Measurements from ENCODE around the gene CFAP92.

CFAP92 gene

GRCh38 chr3:128971421-128972100, 22.3 kb downstream of the CFAP92 start:
- Histone ChIP-seq H3K27ac (ENCODE audit: low read length) (no peak overlapping the region), H3K4me3 (ENCODE audit: low read length) (no peak overlapping the region), H3K9me3 (ENCODE audit: insufficient read depth, low read depth, low read length) (no peaks in the 10 kb centered on the region), H3K4me1 (ENCODE audit: insufficient read depth, low read length) (no peaks in the 10 kb centered on the region), H3K27me3 (ENCODE audit: insufficient read depth, low read length) (no peaks in the 10 kb centered on the region), H3K9ac (ENCODE audit: low read depth, low read length) (no peak overlapping the region), H3K36me3 (ENCODE audit: insufficient read depth, low read depth, low read length) (no peaks in the 10 kb centered on the region)

GRCh38 chr3:128970740-128971047, 23.2 kb downstream of the CFAP92 start:
- Histone ChIP-seq H3K4me1 (ENCODE audit: insufficient read depth, low read length) (no peaks in the 10 kb centered on the region), H3K27ac (ENCODE audit: low read length) (no peak overlapping the region), H3K36me3 (ENCODE audit: insufficient read depth, low read depth, low read length) (no peaks in the 10 kb centered on the region), H3K4me3 (ENCODE audit: low read length) (no peak overlapping the region), H3K9me3 (ENCODE audit: insufficient read depth, low read depth, low read length) (no peaks in the 10 kb centered on the region), H3K27me3 (ENCODE audit: insufficient read depth, low read length) (no peaks in the 10 kb centered on the region), H3K9ac (ENCODE audit: low read depth, low read length) (no peak overlapping the region)

GRCh38 chr3:128969993-128970739, 23.7 kb downstream of the CFAP92 start:
- Histone ChIP-seq H3K27me3 (ENCODE audit: insufficient read depth, low read length) (no peaks in the 10 kb centered on the region), H3K4me3 (ENCODE audit: low read length) (no peak overlapping the region), H3K36me3 (ENCODE audit: insufficient read depth, low read depth, low read length) (no peaks in the 10 kb centered on the region), H3K9ac (ENCODE audit: low read depth, low read length) (no peak overlapping the region), H3K4me1 (ENCODE audit: insufficient read depth, low read length) (no peaks in the 10 kb centered on the region), H3K9me3 (ENCODE audit: insufficient read depth, low read depth, low read length) (no peaks in the 10 kb centered on the region), H3K27ac (ENCODE audit: low read length) (no peak overlapping the region)

GRCh38 chr3:128967748-128968355, 26.0 kb downstream of the CFAP92 start:
- no peaks in the 10 kb centered on the region for H3K27me3 ChIP-seq (ENCODE audit: insufficient read depth, low read length)

GRCh38 chr3:128965818-128966217, 28.1 kb downstream of the CFAP92 start:
- Histone ChIP-seq H3K9ac (ENCODE audit: low read depth, low read length) (no peak overlapping the region), H3K27ac (ENCODE audit: low read length) (no peak overlapping the region), H3K4me3 (ENCODE audit: low read length) (no peak overlapping the region), H3K9me3 (ENCODE audit: insufficient read depth, low read depth, low read length) (no peaks in the 10 kb centered on the region), H3K36me3 (ENCODE audit: insufficient read depth, low read depth, low read length) (no peaks in the 10 kb centered on the region), H3K27me3 (ENCODE audit: insufficient read depth, low read length) (no peaks in the 10 kb centered on the region), H3K4me1 (ENCODE audit: insufficient read depth, low read length) (no peaks in the 10 kb centered on the region)

More at GRCh38 chr3:128967748-128968355, 26.0 kb downstream of the CFAP92 start:
- no peak overlapping the region for H3K9ac ChIP-seq (ENCODE audit: low read depth, low read length)
- H3K27ac ChIP-seq (ENCODE audit: low read length): no peak overlapping the region
- no peaks in the 10 kb centered on the region for H3K4me1 ChIP-seq (ENCODE audit: insufficient read depth, low read length)
- no peaks in the 10 kb centered on the region for H3K36me3 ChIP-seq (ENCODE audit: insufficient read depth, low read depth, low read length)
- H3K9me3 ChIP-seq (ENCODE audit: insufficient read depth, low read depth, low read length): no peaks in the 10 kb centered on the region
- H3K4me3 ChIP-seq (ENCODE audit: low read length): no peak overlapping the region

DNA sequence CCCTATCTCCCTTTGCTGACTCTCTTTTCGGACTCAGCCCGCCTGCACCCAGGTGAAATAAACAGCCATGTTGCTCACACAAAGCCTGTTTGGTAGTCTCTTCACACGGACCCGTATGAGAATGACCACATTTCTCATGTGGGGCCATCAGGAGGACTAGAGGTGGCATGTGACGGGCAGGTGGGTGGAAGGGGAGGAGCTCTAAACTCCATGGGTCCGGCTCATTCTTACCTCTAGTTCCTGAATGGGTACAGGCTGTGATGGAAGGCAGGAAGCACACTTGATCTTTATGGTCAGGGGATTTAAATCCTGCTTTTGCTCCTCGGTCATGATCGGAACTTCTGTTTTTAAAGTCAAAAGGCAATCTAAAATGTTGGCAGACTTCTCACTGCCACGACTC, 28.6 kb downstream of the CFAP92 start:
- Histone ChIP-seq H3K27ac (ENCODE audit: low read length) (no peak overlapping the region), H3K9me3 (ENCODE audit: insufficient read depth, low read depth, low read length) (no peaks in the 10 kb centered on the region), H3K4me3 (ENCODE audit: low read length) (no peak overlapping the region), H3K36me3 (ENCODE audit: insufficient read depth, low read depth, low read length) (no peaks in the 10 kb centered on the region), H3K27me3 (ENCODE audit: insufficient read depth, low read length) (no peaks in the 10 kb centered on the region), H3K9ac (ENCODE audit: low read depth, low read length) (no peak overlapping the region), H3K4me1 (ENCODE audit: insufficient read depth, low read length) (no peaks in the 10 kb centered on the region)

DNA sequence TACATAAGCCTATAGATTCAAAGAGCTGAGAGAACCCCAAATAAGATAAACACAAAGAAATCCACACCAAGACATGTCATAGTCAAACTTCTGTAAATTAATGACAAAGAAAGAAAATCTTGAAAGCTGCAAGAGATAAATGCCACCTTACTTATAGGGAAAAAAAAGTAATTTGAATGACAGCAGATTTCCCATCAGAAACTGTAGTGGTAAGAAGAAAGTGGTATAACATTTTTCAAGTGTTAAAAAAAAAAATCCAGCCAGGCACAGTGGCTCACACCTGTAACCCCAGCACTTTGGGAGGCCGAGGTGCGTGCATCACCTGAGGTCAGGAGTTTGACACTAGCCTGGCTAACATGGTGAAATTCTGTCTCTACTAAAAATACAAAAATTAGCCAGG, 37.4 kb downstream of the CFAP92 start:
- Histone ChIP-seq H3K4me3 (ENCODE audit: low read length) (no peak overlapping the region), H3K36me3 (ENCODE audit: insufficient read depth, low read depth, low read length) (no peaks in the 10 kb centered on the region), H3K9ac (ENCODE audit: low read depth, low read length) (no peak overlapping the region), H3K27me3 (ENCODE audit: insufficient read depth, low read length) (no peaks in the 10 kb centered on the region), H3K4me1 (ENCODE audit: insufficient read depth, low read length) (no peaks in the 10 kb centered on the region), H3K27ac (ENCODE audit: low read length) (no peak overlapping the region), H3K9me3 (ENCODE audit: insufficient read depth, low read depth, low read length) (peaks cover 13% of the 10 kb centered on the region; the same call in 1 of the 2 replicates)

GRCh38 chr3:128950223-128950938, 43.5 kb downstream of the CFAP92 start:
- H3K27me3 ChIP-seq (ENCODE audit: insufficient read depth, low read length): no peaks in the 10 kb centered on the region
- no peak overlapping the region for H3K27ac ChIP-seq (ENCODE audit: low read length)
- H3K4me3 ChIP-seq (ENCODE audit: low read length): no peak overlapping the region
- H3K9me3 ChIP-seq (ENCODE audit: insufficient read depth, low read depth, low read length): peaks cover 8% of the 10 kb centered on the region; the same call in 1 of the 2 replicates
- no peaks in the 10 kb centered on the region for H3K36me3 ChIP-seq (ENCODE audit: insufficient read depth, low read depth, low read length)
- no peaks in the 10 kb centered on the region for H3K4me1 ChIP-seq (ENCODE audit: insufficient read depth, low read length)
- no peak overlapping the region for H3K9ac ChIP-seq (ENCODE audit: low read depth, low read length)

DNA sequence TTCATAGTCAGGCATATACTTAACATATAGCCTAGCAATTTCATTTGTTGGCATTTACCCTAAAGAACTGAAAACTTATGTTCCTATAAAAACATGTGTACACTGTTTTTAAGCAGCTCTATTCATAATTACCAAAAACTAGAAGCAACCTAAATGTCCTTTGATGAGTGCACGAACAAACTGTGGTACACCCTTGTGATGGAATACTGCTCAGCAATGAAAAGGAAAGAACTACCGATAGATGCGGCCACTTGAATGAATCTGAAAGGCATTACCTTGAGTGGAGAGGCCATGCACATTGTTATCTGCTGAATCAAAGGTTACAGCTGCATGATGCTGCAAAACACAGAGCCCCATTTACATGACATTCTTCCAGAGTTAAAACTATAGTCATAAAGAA, 44.7 kb downstream of the CFAP92 start:
- H3K4me1 ChIP-seq (ENCODE audit: insufficient read depth, low read length): no peaks in the 10 kb centered on the region
- H3K36me3 ChIP-seq (ENCODE audit: insufficient read depth, low read depth, low read length): no peaks in the 10 kb centered on the region
- H3K27ac ChIP-seq (ENCODE audit: low read length): no peak overlapping the region
- no peaks in the 10 kb centered on the region for H3K27me3 ChIP-seq (ENCODE audit: insufficient read depth, low read length)
- peaks cover 8% of the 10 kb centered on the region; the same call in 1 of the 2 replicates for H3K9me3 ChIP-seq (ENCODE audit: insufficient read depth, low read depth, low read length)
- H3K9ac ChIP-seq (ENCODE audit: low read depth, low read length): no peak overlapping the region
- no peak overlapping the region for H3K4me3 ChIP-seq (ENCODE audit: low read length)

GRCh38 chr3:128946411-128946810, 47.5 kb downstream of the CFAP92 start:
- Histone ChIP-seq H3K9me3 (ENCODE audit: insufficient read depth, low read depth, low read length) (no peaks in the 10 kb centered on the region), H3K4me3 (ENCODE audit: low read length) (no peak overlapping the region), H3K27ac (ENCODE audit: low read length) (no peak overlapping the region), H3K36me3 (ENCODE audit: insufficient read depth, low read depth, low read length) (no peaks in the 10 kb centered on the region), H3K4me1 (ENCODE audit: insufficient read depth, low read length) (no peaks in the 10 kb centered on the region), H3K27me3 (ENCODE audit: insufficient read depth, low read length) (no peaks in the 10 kb centered on the region), H3K9ac (ENCODE audit: low read depth, low read length) (no peak overlapping the region)

DNA sequence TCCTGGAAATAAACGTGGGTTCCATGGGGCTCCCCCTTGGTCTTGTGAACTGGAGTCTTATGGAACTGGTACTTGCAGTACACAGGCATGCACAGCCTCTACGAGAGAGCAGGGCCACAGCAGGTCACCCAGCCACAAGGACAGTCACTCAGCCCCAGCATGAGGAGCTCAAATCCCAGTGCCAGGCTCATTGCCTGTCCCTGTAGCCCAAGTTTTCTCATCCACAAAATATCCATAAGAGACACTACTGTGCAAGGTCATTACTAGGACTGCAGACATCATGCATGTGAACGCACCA, 48.0 kb downstream of the CFAP92 start:
- Histone ChIP-seq H3K4me1 (ENCODE audit: insufficient read depth, low read length) (no peaks in the 10 kb centered on the region), H3K9ac (ENCODE audit: low read depth, low read length) (no peak overlapping the region), H3K27ac (ENCODE audit: low read length) (no peak overlapping the region), H3K36me3 (ENCODE audit: insufficient read depth, low read depth, low read length) (no peaks in the 10 kb centered on the region), H3K27me3 (ENCODE audit: insufficient read depth, low read length) (no peaks in the 10 kb centered on the region), H3K9me3 (ENCODE audit: insufficient read depth, low read depth, low read length) (no peaks in the 10 kb centered on the region), H3K4me3 (ENCODE audit: low read length) (no peak overlapping the region)
